Measurements from ENCODE around the gene CLNK. TPM values are rescaled to one million over a fixed set of nuclear protein-coding genes. Genes with fewer than 3 reads are reported as not detected.

CLNK gene
- total and polyA plus RNA-seq, 2 of the 13 experiments (the other 11 are each of a cell fraction or from before 2014, with no cell fraction given): not detected

- no peak for FAIRE-seq
- Histone ChIP-seq H3K36me3 (replicated peaks in 1 of 2; ENCODE audit: control insufficient read depth in 1 of 2, insufficient read depth in 2 of 2, low read length in 2 of 2) (no peaks in the 10 kb centered on the region), H3K4me3 (replicated peaks in 1 of 3; ENCODE audit: insufficient read depth in 1 of 3, low read depth in 2 of 3, low read length in 3 of 3) (no peak overlapping the region), H3K27ac (ENCODE audit: extremely low read length, insufficient read depth, low read length) (no peak overlapping the region), H3K4me1 (ENCODE audit: insufficient read depth, low read length) (no peaks in the 10 kb centered on the region), H3K9ac (ENCODE audit: insufficient read depth, low read depth, low read length) (no peak overlapping the region), H2AFZ (ENCODE audit: low read length) (no peak overlapping the region), H4K20me1 (ENCODE audit: insufficient read depth, low read length) (no peaks in the 10 kb centered on the region), H3K27me3 (ENCODE audit: control insufficient read depth in 1 of 2, insufficient read depth in 2 of 2, low read length in 2 of 2) (no peaks in the 10 kb centered on the region), H3K9me3 (ENCODE audit: low read length) (no peaks in the 10 kb centered on the region), H3K4me2 (ENCODE audit: low read depth, low read length) (no peak overlapping the region), H3K79me2 (ENCODE audit: insufficient read depth, low read length) (no peaks in the 10 kb centered on the region)
- no TSS peak for BruUV-seq (replicated peaks)
- in situ Hi-C loops (cut with HindIII; ENCODE audit: extremely low pct_ligation_motif_present, low pct_unique_long_range_greater_than_20kb): no loop called here
- ChIA-PET POLR2A (no interaction called here), CTCF (ENCODE audit: low intra/inter-chr PET ratio, low total read pairs) (no interaction called here)
- TF ChIP-seq SOX13 (IDR thresholded peaks at IDR 0.05) (no peak), SOX13 (CRISPR knock-in tag; conservative IDR thresholded peaks at IDR 0.05 in 1 of 2, IDR thresholded peaks at IDR 0.05 in 1 of 2) (no peak), ZNF20 (CRISPR knock-in tag; IDR thresholded peaks at IDR 0.05) (no peak), ZBTB10 (CRISPR knock-in tag; IDR thresholded peaks at IDR 0.05; ENCODE audit: borderline replicate concordance) (no peak), ZNF333 (CRISPR knock-in tag; IDR thresholded peaks at IDR 0.05; ENCODE audit: borderline replicate concordance) (no peak), ZNF354B (CRISPR knock-in tag; IDR thresholded peaks at IDR 0.05) (no peak), TOPORS (CRISPR knock-in tag; IDR thresholded peaks at IDR 0.05) (no peak), ELK4 (CRISPR knock-in tag; IDR thresholded peaks at IDR 0.05; ENCODE audit: borderline replicate concordance) (no peak), CC2D1A (CRISPR knock-in tag; IDR thresholded peaks at IDR 0.05) (no peak), HOXA7 (CRISPR knock-in tag; IDR thresholded peaks at IDR 0.05) (no peak), SRSF4 (IDR thresholded peaks at IDR 0.05; ENCODE audit: low read depth, low read length, poor library complexity, severe bottlenecking) (no peak), ZNF530 (CRISPR knock-in tag; IDR thresholded peaks at IDR 0.05; ENCODE audit: low read depth) (no peak), ZNF761 (CRISPR knock-in tag; conservative IDR thresholded peaks at IDR 0.05) (no peak), ZNF577 (CRISPR knock-in tag; IDR thresholded peaks at IDR 0.05; ENCODE audit: borderline replicate concordance, low read depth) (no peak), ATRX (CRISPR knock-in tag; IDR thresholded peaks at IDR 0.05; ENCODE audit: borderline replicate concordance) (no peak)
- intact Hi-C loops (cut with micrococcal nuclease; ENCODE audit: unreplicated experiment): no loop called here
- 2% methylated on average over 2 of the region's 2 CpGs for WGBS (ENCODE audit: low lambda C conversion rate)
- no peak for DNase-seq (ENCODE audit: low spot score)
- no peak for ATAC-seq
Measured at GRCh38 chr4:10691651-10692050, 7.1 kb upstream of the CLNK start.
